GM19455 (cell line): ENCODE data around the gene ARL9.
"Not testable (repeated sequence)": the region's sequence is repeated elsewhere in the genome, so short reads cannot be mapped to it uniquely, and the experiment has no call there.

Source experiments
- ATAC-seq: cut with Tn5 transposase; IDR thresholded peaks from one replicate; pipeline ENCODE4 v1.9.1; 2021; ENCODE audit not compliant: unreplicated experiment

ARL9 gene

GRCh38 chr4:56505269-56506130 is at the start of gene ARL9:
TSS of gene ARL9 (plus strand) at chr4:56505791. CDS start at chr4:56505863, 72 bp downstream.
- ATAC-seq, result peak; percentile 68

GRCh38 chr4:56460085-56460484 is 45.5 kb upstream of the ARL9 start:
- ATAC-seq, result no peak

GRCh38 chr4:56462157-56462556 is 43.4 kb upstream of the ARL9 start:
- ATAC-seq, result no peak

GRCh38 chr4:56463711-56464110 is 41.9 kb upstream of the ARL9 start:
- ATAC-seq, result no peak

GRCh38 chr4:56464581-56464980 is 41.0 kb upstream of the ARL9 start:
- no peak for ATAC-seq

GRCh38 chr4:56465599-56466295 is 39.8 kb upstream of the ARL9 start:
- ATAC-seq, result no peak

- ATAC-seq, result not testable (repeated sequence)
These were observed 39.3 kb upstream of the ARL9 start for GRCh38 chr4:56466296-56466761.

GRCh38 chr4:56466910-56467283 is 38.7 kb upstream of the ARL9 start:
- ATAC-seq, result no peak

GRCh38 chr4:56467284-56468096 is 38.1 kb upstream of the ARL9 start, which contains the start of gene SRP72:
TSS of gene SRP72 (plus strand) at chr4:56467617. CDS start at chr4:56467636, 19 bp downstream.
- peak; percentile 90 for ATAC-seq

GRCh38 chr4:56468097-56468422 is 37.5 kb upstream of the ARL9 start:
- ATAC-seq, result peak; percentile 57

GRCh38 chr4:56469489-56470210 is 35.9 kb upstream of the ARL9 start:
- ATAC-seq, result no peak

- ATAC-seq, result peak; percentile 70
These were observed 29.7 kb upstream of the ARL9 start for GRCh38 chr4:56475917-56476316.

GRCh38 chr4:56477192-56477702 is 28.3 kb upstream of the ARL9 start:
- no peak for ATAC-seq

GRCh38 chr4:56480691-56481090 is 24.9 kb upstream of the ARL9 start:
- no peak for ATAC-seq

- no peak for ATAC-seq
These were observed 9.3 kb upstream of the ARL9 start for GRCh38 chr4:56496241-56496640.

- no peak for ATAC-seq
These were observed 5.5 kb downstream of the ARL9 start for GRCh38 chr4:56511098-56511497.

- ATAC-seq, result no peak
These were observed 6.6 kb downstream of the ARL9 start for GRCh38 chr4:56512166-56512565.

GRCh38 chr4:56513517-56513916 is 7.9 kb downstream of the ARL9 start:
- no peak for ATAC-seq

GRCh38 chr4:56530269-56531148 is 24.9 kb downstream of the ARL9 start:
- ATAC-seq, result peak; percentile 97
